K562 (cell line): ENCODE data around the gene IGF1R. TPM values are rescaled to one million over a fixed set of nuclear protein-coding genes. Genes with fewer than 3 reads are reported as not detected.

Experiments used
- ATAC-seq: fragments of 200-7000 bp; cut with Tn5 transposase; 3 replicates; pipeline ENCODE4 v1.9.1; 2020; ENCODE audit warnings: moderate library complexity
- BruUV-seq: library from RNA; stranded (reverse); fragments of 400-500 nt; replicated peaks from 2 replicates; lab custom pipeline; 2021; lab: Mats Ljungman, UMichigan
- CTCF ChIA-PET: fragments of 300-600 bp; formaldehyde crosslinking; extraction: SDS; loops from one replicate; lab custom pipeline; 2021; ENCODE audit warnings: low intra/inter-chr PET ratio; lab: Yijun Ruan, JAX
- POLR2A ChIA-PET: fragments of 300-600, 350-650 bp; sonication (Branson Sonifier 250); formaldehyde crosslinking; extraction: SDS; loops from one replicate; lab custom pipeline; 2021; ENCODE audit warnings: antibody characterized with exemption, inconsistent platforms; lab: Yijun Ruan, JAX
- DNase-seq, 4 experiments: peaks; one replicate each; pipeline versions ENCODE4 v3.0.0 to v3.0.0-alpha.2; 2011 to 2018; ENCODE audit warnings: low spot score in 3 of 4, mixed read lengths in 3 of 4; ENCODE audit errors: extremely low read depth in 1 of 4
- FAIRE-seq: peaks from 2 replicates; lab custom pipeline; 2011; peaks lifted over from hg19 to GRCh38; lab: Jason Lieb, UNC
- H2AFZ ChIP-seq: 2 replicates; pipeline ENCODE4 v1.6.0; 2011; ENCODE audit warnings: low read depth, low read length, control low read depth, inconsistent platforms
- H3K27ac ChIP-seq: fragments of 200-600 bp; 3 replicates; pipeline ENCODE4 v1.8.0; 2011; ENCODE audit warnings: low read depth, mild to moderate bottlenecking, control low read depth, inconsistent platforms, low read length, moderate library complexity, mixed read lengths; ENCODE audit errors: extremely low read depth
- H3K27me3 ChIP-seq, 2 experiments: fragments of 300-600 bp in 1 of 2; 2 replicates in 1 of 2; 3 replicates in 1 of 2; pipeline versions ENCODE4 v1.6.0 to v1.8.0; 2011; ENCODE audit warnings: inconsistent platforms in 2 of 2, low read length in 2 of 2, mild to moderate bottlenecking in 1 of 2, mixed read lengths in 1 of 2, moderate library complexity in 1 of 2; ENCODE audit not compliant: control insufficient read depth in 2 of 2, insufficient read depth in 2 of 2
- H3K36me3 ChIP-seq: fragments of 300-600 bp; 3 replicates; pipeline ENCODE4 v1.8.0; 2011; ENCODE audit warnings: mild to moderate bottlenecking, low read length, inconsistent platforms; ENCODE audit not compliant: control insufficient read depth, insufficient read depth
- H3K4me1 ChIP-seq, 2 experiments: fragments of 200-600 bp in 1 of 2; replicated peaks in 1 of 2; 2 replicates in 1 of 2; 3 replicates in 1 of 2; pipeline versions ENCODE4 v1.5.1 to v1.8.0; 2011; ENCODE audit warnings: inconsistent platforms in 2 of 2, low read length in 2 of 2, mild to moderate bottlenecking in 1 of 2, mixed read lengths in 1 of 2, moderate library complexity in 1 of 2; ENCODE audit not compliant: control insufficient read depth in 2 of 2, insufficient read depth in 2 of 2
- H3K4me2 ChIP-seq: 2 replicates; pipeline ENCODE4 v1.6.1; 2011; ENCODE audit warnings: low read length, control low read depth, inconsistent platforms, mixed read lengths; ENCODE audit not compliant: insufficient read depth
- H3K4me3 ChIP-seq: fragments of 200-600 bp; sonication (generic), shearing (Covaris generic); 2 replicates; pipeline ENCODE4 v1.5.1; 2016; ENCODE audit warnings: control low read depth, inconsistent platforms
- H3K79me2 ChIP-seq: fragments of 200-600 bp; 3 replicates; pipeline ENCODE4 v1.8.0; 2011; ENCODE audit warnings: low read length, inconsistent platforms; ENCODE audit not compliant: control insufficient read depth, insufficient read depth
- H3K9ac ChIP-seq, 2 experiments: 2 replicates each; pipeline versions ENCODE4 v1.6.0 to v1.6.1; 2011; ENCODE audit warnings: low read depth in 2 of 2, low read length in 2 of 2, control low read depth in 1 of 2, inconsistent platforms in 1 of 2, mild to moderate bottlenecking in 1 of 2, mixed read lengths in 1 of 2; ENCODE audit not compliant: insufficient read depth in 1 of 2
- H3K9me1 ChIP-seq: one replicate; pipeline ENCODE4 v1.6.0; 2011; ENCODE audit warnings: inconsistent platforms, mild to moderate bottlenecking, low read length, moderate library complexity; ENCODE audit not compliant: control insufficient read depth, insufficient read depth
- H3K9me3 ChIP-seq: replicated peaks from 2 replicates; pipeline ENCODE4 v1.5.1; 2011; ENCODE audit warnings: low read depth, low read length, inconsistent platforms; ENCODE audit not compliant: control insufficient read depth, insufficient read depth
- H4K20me1 ChIP-seq: replicated peaks from 2 replicates; pipeline ENCODE4 v1.6.1; 2011; ENCODE audit warnings: low read length, inconsistent platforms, mixed read lengths; ENCODE audit not compliant: control insufficient read depth, insufficient read depth
- LARP7 ChIP-seq: fragments of 450-650 bp; IDR thresholded peaks from 2 replicates; pipeline ENCODE4 v1.6.1; 2016
- STAT5B ChIP-seq: fragments of 250-450 bp; sonication (Bioruptor Pico); IDR thresholded peaks from 2 replicates; pipeline ENCODE4 v1.8.0; 2021; ENCODE audit warnings: mild to moderate bottlenecking, inconsistent platforms
- WGBS: fragments of 100-300 bp; shearing (Covaris generic); methylation state at CpG from one replicate; pipeline ENCODE4 v1.1.6; 2016; ENCODE audit warnings: low coverage, mixed read lengths; ENCODE audit not compliant: insufficient coverage; ENCODE audit errors: missing lambda C conversion rate; 5-methylcytosine and 5-hydroxymethylcytosine counted together
- in situ Hi-C: fragments of 300-500 bp; cut with MboI; formaldehyde crosslinking; loops from 4 replicates; pipeline ENCODE4 v1.15.0; 2018; ENCODE audit warnings: inconsistent platforms, mixed read lengths
- intact Hi-C: fragments of 100-400 bp; cut with micrococcal nuclease; formaldehyde crosslinking; loops from 2 replicates; pipeline ENCODE4 v1.14.2; 2022
- polyA plus RNA-seq, 8 experiments: library from polyadenylated mRNA; depleted of rRNA in 4 of 8; stranded (reverse) in 5 of 8; unstranded in 3 of 8; fragments of >200 nt; fragmentation: Nextera tagmentation in 2 of 8; fragmentation: Illumina TruSeq in 1 of 8; extraction: Ambion mirVana in 2 of 8; extraction: Trizol in 1 of 8; gene quantifications; 2 replicates each; pipeline versions ENCODE4 v1.2.1 to v1.2.3, GENCODE V29; 2011 to 2014; ENCODE audit warnings: inconsistent platforms in 1 of 8, missing spikeins in 1 of 8
- total RNA-seq, 7 experiments: library from RNA; depleted of rRNA in 6 of 7; stranded (reverse); fragments of >200 nt in 6 of 7; fragmentation: Illumina TruSeq in 2 of 7; extraction: Trizol in 2 of 7; gene quantifications; 2 replicates each; pipeline versions ENCODE4 v1.2.1 to v1.2.3, GENCODE V29; 2011 to 2021; ENCODE audit warnings: low replicate concordance in 1 of 7
- TF ChIP-seq, protein P1 (sequence below): fragments of 250-450 bp; sonication (Bioruptor Pico); IDR thresholded peaks from 2 replicates; pipeline ENCODE4 v1.4.0; 2020; ENCODE audit warnings: mild to moderate bottlenecking, moderate library complexity
- TF ChIP-seq, protein P2 (sequence below): fragments of 250-450 bp; sonication (Bioruptor Pico); IDR thresholded peaks from 2 replicates; pipeline ENCODE4 v1.5.0; 2021; ENCODE audit warnings: mild to moderate bottlenecking, borderline replicate concordance
- TF ChIP-seq, protein P3 (sequence below): fragments of 250-450 bp; sonication (Bioruptor Pico); IDR thresholded peaks from 2 replicates; pipeline ENCODE4 v1.9.0; 2021; ENCODE audit warnings: mild to moderate bottlenecking, inconsistent platforms
- TF ChIP-seq, protein P4 (sequence below): fragments of 450-650 bp; conservative IDR thresholded peaks from 2 replicates; pipeline ENCODE4 v1.6.1; 2016; ENCODE audit warnings: missing genetic modification characterization, low read depth, mild to moderate bottlenecking, missing compliant biosample characterization, moderate library complexity
- TF ChIP-seq, protein P5 (sequence below): sonication (generic); formaldehyde crosslinking; IDR thresholded peaks from 2 replicates; pipeline ENCODE4 v1.4.0; 2020; ENCODE audit warnings: mild to moderate bottlenecking, missing genetic modification reagents

The IGF1R gene
- total and polyA plus RNA-seq, 9 of the 15 experiments (the other 6 are each of a cell fraction or from before 2014, with no cell fraction given), result 0.35 to 8.0 (median 1.6) TPM

DNA sequence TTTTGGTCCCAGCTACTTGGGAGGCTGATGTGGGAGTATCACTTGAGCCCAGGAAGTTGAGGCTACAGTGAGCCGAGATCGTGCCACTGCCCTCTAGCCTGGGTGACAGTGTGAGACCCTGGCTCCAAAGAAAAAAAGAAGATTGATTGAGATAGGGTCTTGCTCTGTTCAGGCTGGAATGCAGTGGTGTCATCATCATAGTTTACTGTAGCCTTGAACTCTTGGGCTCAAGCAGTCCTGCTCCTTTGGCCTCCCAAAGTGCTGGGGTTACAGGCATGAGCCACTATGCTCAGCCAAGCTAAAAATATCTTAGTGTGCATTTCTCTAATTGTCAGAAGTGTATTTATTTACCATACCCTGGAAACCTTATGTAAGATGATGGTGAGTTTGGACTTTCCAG is 43.9 kb downstream of the IGF1R start:
- Histone ChIP-seq H3K9me1 (no peaks in the 10 kb centered on the region), H3K27ac (no peak overlapping the region), H3K4me3 (no peak overlapping the region), H3K9me3 (no peaks in the 10 kb centered on the region), H3K27me3 (peaks cover 0 to 30% of the 10 kb centered on the region in 2 experiments; a peak in 2 of 5 replicates), H3K79me2 (no peaks in the 10 kb centered on the region), H3K4me1 (no peaks in the 10 kb centered on the region), H4K20me1 (peaks cover 27% of the 10 kb centered on the region), H3K36me3 (no peaks in the 10 kb centered on the region), H3K9ac (no peak overlapping the region), H3K4me2 (no peak overlapping the region), H2AFZ (no peak overlapping the region)
- DNase-seq (no peak), ATAC-seq (no peak), FAIRE-seq (no peak)
- POLR2A ChIA-PET, result no interaction called here
- no TSS peak for BruUV-seq
- in situ Hi-C loops (no loop called here), intact Hi-C loops (no loop called here)
- CTCF ChIA-PET, result no interaction called here
- TF ChIP-seq, protein P1, sequence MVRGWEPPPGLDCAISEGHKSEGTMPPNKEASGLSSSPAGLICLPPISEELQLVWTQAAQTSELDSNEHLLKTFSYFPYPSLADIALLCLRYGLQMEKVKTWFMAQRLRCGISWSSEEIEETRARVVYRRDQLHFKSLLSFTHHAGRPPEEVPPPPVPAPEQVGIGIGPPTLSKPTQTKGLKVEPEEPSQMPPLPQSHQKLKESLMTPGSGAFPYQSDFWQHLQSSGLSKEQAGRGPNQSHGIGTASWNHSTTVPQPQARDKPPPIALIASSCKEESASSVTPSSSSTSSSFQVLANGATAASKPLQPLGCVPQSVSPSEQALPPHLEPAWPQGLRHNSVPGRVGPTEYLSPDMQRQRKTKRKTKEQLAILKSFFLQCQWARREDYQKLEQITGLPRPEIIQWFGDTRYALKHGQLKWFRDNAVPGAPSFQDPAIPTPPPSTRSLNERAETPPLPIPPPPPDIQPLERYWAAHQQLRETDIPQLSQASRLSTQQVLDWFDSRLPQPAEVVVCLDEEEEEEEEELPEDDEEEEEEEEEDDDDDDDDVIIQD, result no peak
- no peak for TF ChIP-seq STAT5B (CRISPR knock-in tag)
- TF ChIP-seq, protein P2, sequence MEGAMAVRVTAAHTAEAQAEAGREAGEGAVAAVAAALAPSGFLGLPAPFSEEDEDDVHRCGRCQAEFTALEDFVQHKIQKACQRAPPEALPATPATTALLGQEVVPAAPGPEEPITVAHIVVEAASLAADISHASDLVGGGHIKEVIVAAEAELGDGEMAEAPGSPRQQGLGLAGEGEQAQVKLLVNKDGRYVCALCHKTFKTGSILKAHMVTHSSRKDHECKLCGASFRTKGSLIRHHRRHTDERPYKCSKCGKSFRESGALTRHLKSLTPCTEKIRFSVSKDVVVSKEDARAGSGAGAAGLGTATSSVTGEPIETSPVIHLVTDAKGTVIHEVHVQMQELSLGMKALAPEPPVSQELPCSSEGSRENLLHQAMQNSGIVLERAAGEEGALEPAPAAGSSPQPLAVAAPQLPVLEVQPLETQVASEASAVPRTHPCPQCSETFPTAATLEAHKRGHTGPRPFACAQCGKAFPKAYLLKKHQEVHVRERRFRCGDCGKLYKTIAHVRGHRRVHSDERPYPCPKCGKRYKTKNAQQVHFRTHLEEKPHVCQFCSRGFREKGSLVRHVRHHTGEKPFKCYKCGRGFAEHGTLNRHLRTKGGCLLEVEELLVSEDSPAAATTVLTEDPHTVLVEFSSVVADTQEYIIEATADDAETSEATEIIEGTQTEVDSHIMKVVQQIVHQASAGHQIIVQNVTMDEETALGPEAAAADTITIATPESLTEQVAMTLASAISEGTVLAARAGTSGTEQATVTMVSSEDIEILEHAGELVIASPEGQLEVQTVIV (CRISPR knock-in tag), result no peak
- TF ChIP-seq, protein P3, sequence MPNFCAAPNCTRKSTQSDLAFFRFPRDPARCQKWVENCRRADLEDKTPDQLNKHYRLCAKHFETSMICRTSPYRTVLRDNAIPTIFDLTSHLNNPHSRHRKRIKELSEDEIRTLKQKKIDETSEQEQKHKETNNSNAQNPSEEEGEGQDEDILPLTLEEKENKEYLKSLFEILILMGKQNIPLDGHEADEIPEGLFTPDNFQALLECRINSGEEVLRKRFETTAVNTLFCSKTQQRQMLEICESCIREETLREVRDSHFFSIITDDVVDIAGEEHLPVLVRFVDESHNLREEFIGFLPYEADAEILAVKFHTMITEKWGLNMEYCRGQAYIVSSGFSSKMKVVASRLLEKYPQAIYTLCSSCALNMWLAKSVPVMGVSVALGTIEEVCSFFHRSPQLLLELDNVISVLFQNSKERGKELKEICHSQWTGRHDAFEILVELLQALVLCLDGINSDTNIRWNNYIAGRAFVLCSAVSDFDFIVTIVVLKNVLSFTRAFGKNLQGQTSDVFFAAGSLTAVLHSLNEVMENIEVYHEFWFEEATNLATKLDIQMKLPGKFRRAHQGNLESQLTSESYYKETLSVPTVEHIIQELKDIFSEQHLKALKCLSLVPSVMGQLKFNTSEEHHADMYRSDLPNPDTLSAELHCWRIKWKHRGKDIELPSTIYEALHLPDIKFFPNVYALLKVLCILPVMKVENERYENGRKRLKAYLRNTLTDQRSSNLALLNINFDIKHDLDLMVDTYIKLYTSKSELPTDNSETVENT (CRISPR knock-in tag), result no peak
- TF ChIP-seq, protein P4, sequence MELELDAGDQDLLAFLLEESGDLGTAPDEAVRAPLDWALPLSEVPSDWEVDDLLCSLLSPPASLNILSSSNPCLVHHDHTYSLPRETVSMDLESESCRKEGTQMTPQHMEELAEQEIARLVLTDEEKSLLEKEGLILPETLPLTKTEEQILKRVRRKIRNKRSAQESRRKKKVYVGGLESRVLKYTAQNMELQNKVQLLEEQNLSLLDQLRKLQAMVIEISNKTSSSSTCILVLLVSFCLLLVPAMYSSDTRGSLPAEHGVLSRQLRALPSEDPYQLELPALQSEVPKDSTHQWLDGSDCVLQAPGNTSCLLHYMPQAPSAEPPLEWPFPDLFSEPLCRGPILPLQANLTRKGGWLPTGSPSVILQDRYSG, result no peak
- TF ChIP-seq, protein P5, sequence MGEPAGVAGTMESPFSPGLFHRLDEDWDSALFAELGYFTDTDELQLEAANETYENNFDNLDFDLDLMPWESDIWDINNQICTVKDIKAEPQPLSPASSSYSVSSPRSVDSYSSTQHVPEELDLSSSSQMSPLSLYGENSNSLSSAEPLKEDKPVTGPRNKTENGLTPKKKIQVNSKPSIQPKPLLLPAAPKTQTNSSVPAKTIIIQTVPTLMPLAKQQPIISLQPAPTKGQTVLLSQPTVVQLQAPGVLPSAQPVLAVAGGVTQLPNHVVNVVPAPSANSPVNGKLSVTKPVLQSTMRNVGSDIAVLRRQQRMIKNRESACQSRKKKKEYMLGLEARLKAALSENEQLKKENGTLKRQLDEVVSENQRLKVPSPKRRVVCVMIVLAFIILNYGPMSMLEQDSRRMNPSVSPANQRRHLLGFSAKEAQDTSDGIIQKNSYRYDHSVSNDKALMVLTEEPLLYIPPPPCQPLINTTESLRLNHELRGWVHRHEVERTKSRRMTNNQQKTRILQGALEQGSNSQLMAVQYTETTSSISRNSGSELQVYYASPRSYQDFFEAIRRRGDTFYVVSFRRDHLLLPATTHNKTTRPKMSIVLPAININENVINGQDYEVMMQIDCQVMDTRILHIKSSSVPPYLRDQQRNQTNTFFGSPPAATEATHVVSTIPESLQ (CRISPR knock-in tag), result no peak
- no peak for TF ChIP-seq LARP7
- WGBS, result 0% methylated on average over 2 of the region's 2 CpGs
